Posterior cingulate gyrus (tissue), 11 donors: ENCODE measurements around the gene LAMB1.
"Not testable (repeated sequence)": the region's sequence is repeated elsewhere in the genome, so short reads cannot be mapped to it uniquely, and the experiment has no call there.

Source experiments
- DNase-seq, 10 donors: peaks; one replicate each; pipeline versions ENCODE4 v3.0.0 to v3.0.0-alpha.2; 2020 to 2021; ENCODE audit warnings: mixed read lengths in 3 of 10
- intact Hi-C: fragments of 100-400 bp; cut with DNase I; formaldehyde crosslinking; loops from one replicate; pipeline ENCODE4 v1.15.1; 2023

Gene LAMB1

DNA sequence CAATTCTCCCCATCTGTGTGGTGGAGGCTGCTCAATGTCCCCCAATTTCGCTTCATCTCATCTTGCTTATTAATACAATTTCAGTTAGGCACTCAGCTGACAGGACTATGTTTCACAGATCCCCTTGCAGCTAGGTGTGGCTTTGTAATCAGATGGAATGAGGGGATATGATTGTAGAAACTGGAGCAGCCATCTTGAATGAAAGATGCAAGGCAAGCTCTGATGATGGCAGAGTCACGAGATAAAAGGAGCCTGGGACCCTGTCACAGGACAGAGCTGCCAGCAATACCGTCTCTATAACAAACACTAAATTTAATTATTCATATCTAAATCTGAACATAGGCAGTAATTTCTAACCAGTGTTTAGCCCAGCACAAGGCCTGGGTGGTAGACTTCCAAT is 113.0 kb downstream of the LAMB1 start:
- DNase-seq, result no peak
- intact Hi-C loops, result no loop called here

DNA sequence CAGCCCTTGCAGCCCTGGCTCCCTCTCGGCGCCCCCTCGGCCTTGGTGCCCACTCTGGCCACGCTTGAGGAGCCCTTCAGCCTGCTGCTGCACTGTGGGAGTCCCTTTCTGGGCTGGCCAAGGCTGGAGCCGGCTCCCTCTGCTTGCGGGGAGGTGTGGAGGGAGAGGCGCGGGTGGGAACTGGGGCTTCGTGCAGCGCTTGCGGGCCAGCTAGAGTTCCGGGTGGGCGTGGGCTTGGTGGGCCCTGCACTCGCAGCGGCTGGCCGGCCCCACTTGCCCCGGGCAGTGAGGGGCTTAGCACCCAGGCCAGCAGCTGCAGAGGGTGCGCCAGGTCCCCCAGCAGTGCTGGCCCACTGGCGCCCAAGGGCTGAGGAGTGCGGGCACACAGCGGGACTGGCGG is 115.1 kb downstream of the LAMB1 start:
- intact Hi-C loops, DNase-seq: not testable (repeated sequence)

DNA sequence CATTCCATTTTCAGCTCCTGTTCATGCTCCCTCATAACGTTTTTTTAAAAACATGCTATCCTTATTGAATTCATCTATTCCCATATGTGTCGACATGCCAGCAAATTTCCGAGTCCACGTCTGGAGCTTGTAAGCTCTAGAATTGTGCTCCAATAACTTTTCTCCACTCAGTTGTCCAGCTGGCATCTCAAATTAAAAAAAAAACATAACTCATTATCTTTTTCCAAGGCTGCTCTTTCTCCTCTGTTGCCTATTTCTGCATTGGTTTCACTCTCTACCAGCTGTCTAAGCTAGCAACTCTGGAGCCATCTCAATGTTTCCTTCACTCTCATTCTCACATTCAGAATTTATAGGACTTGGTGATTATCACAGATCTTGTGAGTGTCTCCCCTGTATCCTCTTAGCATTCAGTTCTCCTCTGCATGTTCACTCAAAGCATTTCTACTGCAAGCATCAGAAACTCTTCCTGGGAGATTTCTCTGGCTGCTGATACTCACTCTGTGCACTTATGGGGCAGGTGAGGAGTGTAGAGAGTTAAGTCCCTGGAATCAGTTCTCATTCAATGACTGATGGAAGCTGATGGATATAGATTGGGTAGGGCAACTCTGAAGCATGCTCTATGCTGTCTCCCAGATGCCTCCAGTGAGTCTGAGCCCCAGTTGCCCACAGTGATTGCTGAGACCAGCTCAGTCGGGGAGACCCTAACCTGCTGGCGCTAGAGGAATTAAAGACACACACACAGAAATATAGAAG is 118.7 kb downstream of the LAMB1 start:
- no peak for DNase-seq
- intact Hi-C loops, result no loop called here

DNA sequence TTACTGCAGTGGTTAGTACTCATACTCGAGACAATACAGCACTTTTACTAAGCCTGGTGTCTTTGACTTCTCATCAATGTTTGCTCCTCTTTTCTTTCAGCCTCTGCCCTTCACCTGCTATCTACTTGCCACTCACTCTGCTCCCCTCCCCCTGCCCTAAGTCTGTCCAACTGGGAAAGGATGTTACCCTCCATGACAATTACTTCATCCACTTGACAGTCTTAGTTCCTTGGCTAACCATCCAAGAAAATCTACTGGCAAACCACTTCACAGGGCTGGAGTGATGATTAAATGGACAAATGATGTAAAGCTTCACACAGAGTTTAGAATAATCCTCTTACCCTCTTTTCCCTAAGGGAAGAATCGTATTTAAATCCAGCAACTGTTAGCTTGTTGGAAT is 120.2 kb downstream of the LAMB1 start:
- intact Hi-C loops, result no loop called here
- DNase-seq, result no peak

DNA sequence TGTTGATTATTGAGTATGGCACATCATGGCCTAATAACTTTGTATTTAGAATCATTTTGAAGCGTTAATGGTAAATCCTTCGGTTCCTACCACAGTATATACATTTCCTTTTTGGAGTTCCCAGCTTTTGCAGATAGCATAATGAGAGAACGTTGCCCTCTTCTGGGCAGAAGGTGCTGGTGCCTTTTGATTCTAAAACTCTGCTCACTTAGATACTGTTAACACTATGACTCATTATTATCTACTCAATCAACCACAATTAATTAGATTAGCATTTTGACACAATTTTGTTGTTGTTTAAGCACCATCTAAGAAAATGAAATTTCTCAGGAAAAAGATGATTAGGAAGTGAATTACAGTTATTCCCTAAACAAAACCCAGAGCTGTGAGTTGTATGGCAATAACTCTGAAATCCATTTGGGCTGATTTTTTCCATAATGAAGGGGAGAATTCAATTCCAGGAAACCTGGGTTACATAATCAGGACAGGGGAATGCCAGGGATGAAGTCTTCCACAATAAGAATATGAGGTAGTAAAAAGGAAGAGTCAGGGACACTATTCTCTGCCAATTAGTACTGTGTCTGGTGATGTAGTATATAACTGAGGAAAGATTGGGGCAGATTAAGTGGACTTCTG is 123.4 kb downstream of the LAMB1 start:
- peak in 2 of 10 donors; percentile 38 to 42 for DNase-seq
- intact Hi-C loops, result no loop called here

DNA sequence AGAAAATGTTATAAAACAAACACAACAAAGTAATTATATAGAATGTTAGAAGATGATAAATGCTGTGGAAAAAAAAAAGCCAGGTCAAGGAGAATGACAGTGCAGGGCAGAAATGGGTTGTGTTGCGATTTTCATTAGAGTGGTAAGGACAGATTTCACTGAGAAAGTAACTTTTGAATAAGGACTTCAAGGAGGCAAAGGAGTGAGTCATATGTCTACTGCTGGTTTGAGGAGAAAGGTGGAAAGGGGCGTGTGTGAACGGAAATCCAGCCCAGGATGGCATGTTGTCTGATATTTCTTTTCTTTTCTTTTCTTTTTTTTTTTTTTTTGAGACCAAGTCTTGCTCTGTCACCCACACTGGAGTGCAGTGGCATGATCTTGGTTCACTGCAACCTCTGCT is 124.3 kb downstream of the LAMB1 start:
- intact Hi-C loops, result no loop called here
- DNase-seq, result no peak

DNA sequence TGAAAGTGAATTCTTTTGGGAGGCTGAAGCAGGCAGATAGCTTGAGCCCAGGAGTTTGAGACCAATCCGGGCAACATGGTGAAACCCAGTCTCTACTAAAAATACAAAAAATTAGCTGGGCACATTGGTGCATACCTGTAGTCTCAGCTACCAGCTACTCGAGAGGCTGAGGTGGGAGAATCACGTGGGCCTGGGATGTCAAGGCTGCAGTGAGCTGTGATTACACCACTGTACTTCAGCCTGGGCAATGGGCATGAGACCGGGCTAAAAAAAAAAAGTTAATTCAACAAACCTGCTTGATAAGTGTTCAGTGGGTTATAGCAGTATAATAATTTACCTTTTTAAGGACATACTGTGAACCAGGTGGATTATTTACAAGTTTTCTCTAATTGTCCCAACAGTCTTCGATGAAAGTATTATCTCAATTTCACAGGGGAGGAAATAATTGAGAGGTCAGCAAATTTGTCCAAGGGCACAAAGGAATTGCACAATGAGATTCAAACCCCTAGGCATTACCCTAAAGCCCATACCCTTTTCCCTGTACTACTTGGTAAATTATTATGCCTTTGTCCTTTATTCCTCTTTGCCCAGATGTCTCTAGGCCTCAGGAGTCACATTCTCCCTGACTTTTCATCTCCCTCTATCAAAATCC is 125.1 kb downstream of the LAMB1 start:
- no peak for DNase-seq
- intact Hi-C loops, result no loop called here

DNA sequence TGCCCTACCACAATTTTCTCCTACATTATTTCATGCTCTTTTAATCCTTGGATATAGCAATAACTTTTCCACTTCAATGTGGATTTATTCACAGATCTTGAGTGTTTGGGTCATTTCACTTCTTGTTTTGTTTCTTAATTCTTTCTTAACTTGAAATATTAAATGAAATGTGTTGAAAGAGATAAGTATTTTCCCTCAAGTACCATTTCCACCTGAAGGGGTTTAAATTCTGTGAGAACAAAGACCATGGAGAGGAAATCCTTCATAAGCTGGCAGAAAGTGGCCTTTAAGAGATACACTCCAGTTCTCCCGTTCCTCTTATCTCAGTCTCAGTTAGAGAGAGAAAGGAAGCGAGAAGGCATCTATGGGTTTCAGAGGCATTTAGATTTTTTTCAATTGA is 126.0 kb downstream of the LAMB1 start:
- intact Hi-C loops, result no loop called here
- DNase-seq, result no peak

DNA sequence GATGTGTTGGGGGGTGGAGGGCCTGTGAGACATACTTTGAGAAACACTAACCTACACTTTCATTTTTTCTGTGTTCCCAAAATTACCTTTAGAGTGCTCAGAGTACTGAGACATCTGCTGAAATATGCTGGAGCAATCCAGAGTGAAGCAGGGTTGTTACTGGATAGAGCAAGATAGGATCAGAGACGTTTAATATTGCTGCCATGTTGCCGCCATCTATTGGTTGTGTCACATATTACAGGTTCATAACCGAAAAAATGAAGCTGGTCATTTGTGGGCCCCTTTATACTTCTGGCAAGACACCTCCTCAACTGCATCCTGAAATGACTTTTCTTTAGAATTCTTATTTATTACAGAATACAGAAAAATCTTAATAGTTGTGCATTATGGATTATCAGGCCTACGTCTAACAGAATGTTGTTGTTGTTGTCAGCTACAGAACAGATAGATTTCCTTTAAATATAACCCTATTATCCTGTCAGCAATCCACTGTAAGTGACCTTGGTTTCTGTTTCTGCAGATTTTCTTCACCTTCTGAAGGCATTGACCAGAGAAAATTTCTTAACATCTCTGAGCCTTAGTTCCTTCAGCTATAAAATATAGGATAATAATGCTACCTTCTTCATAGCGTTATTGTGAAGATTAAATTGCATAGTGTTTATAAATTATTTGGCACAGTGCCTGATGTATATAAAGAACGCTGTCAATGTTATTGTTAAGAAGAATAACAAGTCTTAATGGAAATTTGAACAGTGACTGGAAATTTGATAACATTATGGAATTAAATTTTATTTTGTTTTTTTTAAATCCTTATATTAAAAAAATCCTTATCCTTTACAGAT is 128.1 kb downstream of the LAMB1 start:
- peak in 2 of 10 donors; percentile 15 to 22 for DNase-seq
- intact Hi-C loops, result loop anchor here (2.0 to 5.0 kb wide), 2 partner anchors 133 to 410 kb away; partner anchors contain the start of gene CBLL1

DNA sequence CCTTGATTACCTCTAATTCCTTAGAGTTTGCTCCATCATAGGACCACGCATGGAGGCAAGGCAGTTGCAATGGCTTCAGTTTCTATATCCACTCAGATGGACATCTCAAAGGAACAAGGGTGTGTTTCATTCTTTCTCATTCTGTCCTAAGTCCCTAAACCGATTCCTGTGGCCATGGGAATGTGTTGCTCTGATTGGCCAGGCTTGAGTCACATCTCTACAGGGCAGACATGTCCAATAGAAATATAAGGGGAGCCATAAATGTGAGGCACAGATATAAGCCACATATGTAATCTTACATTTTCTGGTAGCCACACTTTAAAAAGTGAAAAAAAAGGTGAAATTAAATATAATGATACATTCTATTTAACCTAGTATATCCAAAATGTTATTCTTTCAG is 128.8 kb downstream of the LAMB1 start:
- no peak for DNase-seq
- intact Hi-C loops, result loop anchor here (2.0 to 5.0 kb wide), 2 partner anchors 132 to 409 kb away; partner anchors contain the start of gene CBLL1
